D721Med (cell line): ENCODE results near the gene DEPDC7.
"Not testable (repeated sequence)": the region's sequence is repeated elsewhere in the genome, so short reads cannot be mapped to it uniquely, and the experiment has no call there.

ENCODE experiments used
- DNase-seq: peaks from one replicate; pipeline ENCODE4 v3.0.0; 2011; ENCODE audit warnings: low spot score; ENCODE audit not compliant: insufficient read length
- FAIRE-seq: peaks from 2 replicates; lab custom pipeline; 2011; peaks lifted over from hg19 to GRCh38; lab: Jason Lieb, UNC
- TF ChIP-seq, protein P1 (sequence below): IDR thresholded peaks from 2 replicates; pipeline ENCODE4 v1.5.1; 2012; ENCODE audit warnings: mild to moderate bottlenecking, control low read depth; ENCODE audit not compliant: insufficient read depth; ENCODE audit errors: missing control alignments

Gene DEPDC7

GRCh38 chr11:33021501-33021900, 5.8 kb downstream of the DEPDC7 start:
- FAIRE-seq (no peak), DNase-seq (no peak)
- TF ChIP-seq, protein P1, sequence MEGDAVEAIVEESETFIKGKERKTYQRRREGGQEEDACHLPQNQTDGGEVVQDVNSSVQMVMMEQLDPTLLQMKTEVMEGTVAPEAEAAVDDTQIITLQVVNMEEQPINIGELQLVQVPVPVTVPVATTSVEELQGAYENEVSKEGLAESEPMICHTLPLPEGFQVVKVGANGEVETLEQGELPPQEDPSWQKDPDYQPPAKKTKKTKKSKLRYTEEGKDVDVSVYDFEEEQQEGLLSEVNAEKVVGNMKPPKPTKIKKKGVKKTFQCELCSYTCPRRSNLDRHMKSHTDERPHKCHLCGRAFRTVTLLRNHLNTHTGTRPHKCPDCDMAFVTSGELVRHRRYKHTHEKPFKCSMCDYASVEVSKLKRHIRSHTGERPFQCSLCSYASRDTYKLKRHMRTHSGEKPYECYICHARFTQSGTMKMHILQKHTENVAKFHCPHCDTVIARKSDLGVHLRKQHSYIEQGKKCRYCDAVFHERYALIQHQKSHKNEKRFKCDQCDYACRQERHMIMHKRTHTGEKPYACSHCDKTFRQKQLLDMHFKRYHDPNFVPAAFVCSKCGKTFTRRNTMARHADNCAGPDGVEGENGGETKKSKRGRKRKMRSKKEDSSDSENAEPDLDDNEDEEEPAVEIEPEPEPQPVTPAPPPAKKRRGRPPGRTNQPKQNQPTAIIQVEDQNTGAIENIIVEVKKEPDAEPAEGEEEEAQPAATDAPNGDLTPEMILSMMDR: no peak

DNA sequence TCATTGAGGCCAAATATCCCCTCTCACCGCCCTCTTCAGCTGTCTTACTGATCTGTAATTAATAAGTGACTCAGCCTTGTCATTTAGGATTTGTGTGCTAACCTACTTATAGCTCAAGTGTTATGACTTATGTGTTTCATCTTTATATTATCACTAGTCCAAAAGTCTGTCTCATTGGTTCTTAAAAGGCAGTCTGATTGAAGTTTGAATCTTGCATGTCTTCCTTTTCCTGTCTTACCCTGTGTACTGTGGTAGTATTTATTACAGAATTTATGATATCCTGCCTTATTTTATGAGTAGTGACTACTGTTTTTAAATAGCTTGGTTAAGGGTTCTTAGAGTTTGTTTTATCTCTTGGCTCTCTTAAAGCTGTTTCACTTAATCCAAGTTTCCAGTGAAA, 6.3 kb downstream of the DEPDC7 start:
- peak; percentile 70 for FAIRE-seq
- TF ChIP-seq, protein P1: no peak

DNA sequence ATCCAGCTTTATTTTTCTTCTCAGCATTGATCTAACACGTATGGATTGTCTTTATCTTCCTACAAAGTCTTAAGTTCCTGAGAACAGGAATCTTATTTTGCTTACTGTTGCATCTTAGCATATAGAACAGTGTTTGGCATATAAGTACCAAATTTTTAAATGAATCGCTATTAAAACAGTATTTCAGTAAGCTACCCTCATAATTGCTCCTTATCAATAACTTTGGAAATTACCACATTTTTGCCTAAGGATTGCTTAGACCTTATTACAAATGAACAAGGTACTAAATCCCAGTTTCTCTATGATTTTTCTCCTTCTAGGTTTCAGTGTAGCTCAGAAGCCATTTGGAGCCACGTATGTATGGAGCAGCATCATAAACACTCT, 9.7 kb downstream of the DEPDC7 start:
- TF ChIP-seq, protein P1: no peak
- no peak for DNase-seq
- no peak for FAIRE-seq

More for the DNA sequence above, 6.3 kb downstream of the DEPDC7 start:
- peak; percentile 28 for DNase-seq

- TF ChIP-seq, protein P1: no peak
- no peak for DNase-seq
- FAIRE-seq: no peak
Measured at GRCh38 chr11:33027233-33027632, 11.6 kb downstream of the DEPDC7 start.

DNA sequence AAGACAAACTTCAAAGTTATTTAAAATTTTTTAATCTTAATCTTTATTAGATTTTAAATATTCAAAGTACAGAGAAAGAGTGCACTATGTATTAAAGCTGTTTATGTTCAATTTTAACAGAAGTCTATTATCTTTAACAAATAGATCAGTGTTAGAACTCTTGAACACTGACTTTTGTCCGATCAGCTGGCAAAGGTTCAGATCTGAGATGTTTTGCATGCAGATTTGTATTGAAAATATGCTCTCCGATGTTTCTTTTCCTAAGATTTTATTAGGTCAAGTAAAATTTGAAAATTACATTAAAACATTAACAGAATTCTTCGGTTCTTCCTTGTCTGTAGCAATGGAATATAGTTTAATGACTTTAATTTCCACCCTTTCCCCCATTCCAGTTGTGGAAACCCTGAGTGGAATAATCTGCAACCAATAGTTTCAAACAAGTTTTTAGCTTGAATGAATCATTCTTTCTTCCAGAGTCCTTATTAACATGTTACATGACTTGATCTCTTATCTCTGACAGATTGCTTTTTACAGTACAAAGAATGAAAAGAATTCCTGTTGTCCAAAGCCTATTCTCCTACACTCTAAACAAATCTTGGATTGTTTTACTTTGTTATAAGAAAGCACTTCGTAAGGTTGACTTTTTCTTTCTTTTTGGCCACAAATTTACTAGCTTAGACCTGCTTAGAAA, 12.3 kb downstream of the DEPDC7 start:
- TF ChIP-seq, protein P1: no peak
- FAIRE-seq (no peak), DNase-seq (no peak)

DNA sequence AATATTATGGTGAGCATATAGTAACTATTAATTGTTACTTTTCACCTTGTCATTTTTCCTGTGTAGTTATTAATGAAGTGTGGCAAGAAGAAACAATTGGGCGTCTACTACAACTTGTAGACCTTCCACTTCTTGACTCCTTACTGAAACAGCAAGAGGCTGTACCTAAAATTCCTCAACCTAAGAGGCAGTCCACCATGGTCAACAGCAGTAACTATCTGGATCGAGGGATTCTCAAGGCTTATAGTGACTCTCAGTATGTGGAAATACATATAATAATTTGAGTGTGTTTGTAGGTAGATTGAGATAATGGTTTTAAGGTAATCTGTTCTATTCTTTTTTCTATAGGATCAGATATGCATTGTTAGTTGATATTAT, 12.8 kb downstream of the DEPDC7 start:
- DNase-seq (no peak), FAIRE-seq (no peak)
- TF ChIP-seq, protein P1: no peak

GRCh38 chr11:33029218-33029617, 13.5 kb downstream of the DEPDC7 start:
- FAIRE-seq, DNase-seq: not testable (repeated sequence)
